HG03378 (cell line): ENCODE data around the gene CRTC3.

Experiments
- ATAC-seq: cut with Tn5 transposase; IDR thresholded peaks from one replicate; pipeline ENCODE4 v1.9.1; 2021; ENCODE audit warnings: mild to moderate bottlenecking, moderate library complexity; ENCODE audit not compliant: unreplicated experiment

CRTC3 gene

GRCh38 chr15:90691369-90691768, 161.6 kb downstream of the CRTC3 start:
- no peak for ATAC-seq

- peak; percentile 45 for ATAC-seq
These were observed 162.5 kb downstream of the CRTC3 start for GRCh38 chr15:90691982-90692773.
